HS-27A (cell line): ENCODE measurements around the gene ZBTB17.
"Not testable (repeated sequence)": the region's sequence is repeated elsewhere in the genome, so short reads cannot be mapped to it uniquely, and the experiment has no call there.

Experiments used
- DNase-seq: peaks from one replicate; pipeline ENCODE4 v3.0.0-alpha.2; 2012; ENCODE audit warnings: low read depth, missing footprints

Gene ZBTB17

GRCh38 chr1:15934211-15935055, 41.5 kb downstream of the ZBTB17 start:
- DNase-seq: no peak

- DNase-seq: no peak
Observed at GRCh38 chr1:15933684-15934083, 42.2 kb downstream of the ZBTB17 start.

DNA sequence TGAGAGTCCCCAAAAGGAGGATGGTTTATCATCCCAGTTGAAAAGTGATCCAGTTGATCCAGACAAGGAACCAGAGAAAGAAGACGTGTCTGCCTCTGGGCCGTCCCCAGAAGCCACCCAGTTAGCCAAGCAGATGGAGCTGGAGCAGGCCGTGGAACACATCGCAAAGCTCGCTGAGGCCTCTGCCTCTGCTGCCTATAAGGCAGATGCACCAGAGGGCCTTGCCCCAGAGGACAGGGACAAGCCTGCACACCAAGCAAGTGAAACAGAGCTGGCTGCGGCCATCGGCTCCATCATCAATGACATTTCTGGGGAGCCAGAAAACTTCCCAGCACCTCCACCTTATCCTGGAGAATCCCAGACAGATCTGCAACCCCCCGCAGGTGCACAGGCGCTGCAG, 43.3 kb downstream of the ZBTB17 start:
- DNase-seq: no peak

- DNase-seq: no peak
Observed at GRCh38 chr1:15931884-15932283, 44.0 kb downstream of the ZBTB17 start.

- DNase-seq: no peak
Observed at GRCh38 chr1:15931401-15931800, 44.5 kb downstream of the ZBTB17 start.

DNA sequence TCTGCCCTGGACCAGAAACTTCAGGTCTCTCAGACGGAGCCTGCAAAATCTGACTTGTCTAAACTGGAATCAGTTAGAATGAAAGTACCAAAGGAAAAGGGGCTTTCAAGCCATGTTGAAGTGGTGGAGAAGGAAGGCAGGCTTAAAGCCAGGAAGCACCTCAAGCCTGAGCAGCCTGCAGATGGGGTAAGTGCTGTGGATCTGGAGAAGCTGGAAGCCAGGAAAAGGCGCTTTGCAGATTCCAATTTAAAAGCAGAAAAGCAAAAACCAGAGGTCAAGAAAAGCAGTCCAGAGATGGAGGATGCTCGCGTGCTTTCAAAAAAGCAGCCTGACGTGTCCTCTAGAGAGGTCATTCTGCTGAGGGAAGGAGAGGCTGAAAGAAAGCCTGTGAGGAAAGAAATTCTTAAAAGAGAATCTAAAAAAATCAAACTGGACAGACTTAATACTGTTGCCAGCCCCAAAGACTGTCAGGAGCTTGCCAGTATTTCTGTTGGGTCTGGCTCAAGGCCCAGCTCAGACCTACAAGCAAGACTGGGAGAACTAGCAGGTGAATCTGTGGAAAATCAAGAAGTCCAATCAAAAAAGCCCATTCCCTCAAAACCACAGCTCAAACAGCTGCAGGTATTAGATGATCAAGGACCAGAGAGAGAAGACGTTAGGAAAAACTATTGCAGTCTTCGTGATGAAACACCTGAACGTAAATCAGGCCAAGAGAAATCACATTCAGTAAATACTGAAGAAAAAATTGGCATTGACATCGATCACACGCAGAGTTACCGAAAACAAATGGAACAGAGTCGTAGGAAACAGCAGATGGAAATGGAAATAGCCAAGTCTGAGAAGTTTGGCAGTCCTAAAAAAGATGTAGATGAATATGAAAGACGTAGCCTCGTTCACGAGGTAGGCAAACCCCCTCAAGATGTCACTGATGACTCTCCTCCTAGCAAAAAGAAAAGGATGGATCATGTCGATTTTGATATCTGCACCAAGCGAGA, 46.6 kb downstream of the ZBTB17 start:
- no peak for DNase-seq

GRCh38 chr1:15926448-15926847, 49.5 kb downstream of the ZBTB17 start:
- DNase-seq: not testable (repeated sequence)

DNA sequence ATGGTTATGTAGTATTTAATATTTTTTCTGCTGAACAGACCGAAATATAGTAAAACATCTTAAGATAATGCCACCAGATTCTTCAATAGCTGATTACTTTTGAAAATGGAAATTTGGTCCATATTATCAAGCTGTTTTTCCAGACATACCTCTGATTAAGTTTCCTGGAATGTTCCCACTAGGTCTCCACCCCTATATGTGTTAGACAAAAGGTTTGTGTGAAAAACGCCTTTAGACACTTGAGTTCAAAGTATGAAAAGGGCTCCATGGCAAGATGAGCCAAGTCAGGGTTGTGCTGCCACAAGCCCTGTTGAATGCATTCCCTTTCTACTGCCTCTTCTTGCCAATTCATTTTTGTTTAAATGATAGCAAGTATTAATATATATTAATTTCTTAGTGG, 52.7 kb downstream of the ZBTB17 start:
- peak; percentile 65 for DNase-seq

DNA sequence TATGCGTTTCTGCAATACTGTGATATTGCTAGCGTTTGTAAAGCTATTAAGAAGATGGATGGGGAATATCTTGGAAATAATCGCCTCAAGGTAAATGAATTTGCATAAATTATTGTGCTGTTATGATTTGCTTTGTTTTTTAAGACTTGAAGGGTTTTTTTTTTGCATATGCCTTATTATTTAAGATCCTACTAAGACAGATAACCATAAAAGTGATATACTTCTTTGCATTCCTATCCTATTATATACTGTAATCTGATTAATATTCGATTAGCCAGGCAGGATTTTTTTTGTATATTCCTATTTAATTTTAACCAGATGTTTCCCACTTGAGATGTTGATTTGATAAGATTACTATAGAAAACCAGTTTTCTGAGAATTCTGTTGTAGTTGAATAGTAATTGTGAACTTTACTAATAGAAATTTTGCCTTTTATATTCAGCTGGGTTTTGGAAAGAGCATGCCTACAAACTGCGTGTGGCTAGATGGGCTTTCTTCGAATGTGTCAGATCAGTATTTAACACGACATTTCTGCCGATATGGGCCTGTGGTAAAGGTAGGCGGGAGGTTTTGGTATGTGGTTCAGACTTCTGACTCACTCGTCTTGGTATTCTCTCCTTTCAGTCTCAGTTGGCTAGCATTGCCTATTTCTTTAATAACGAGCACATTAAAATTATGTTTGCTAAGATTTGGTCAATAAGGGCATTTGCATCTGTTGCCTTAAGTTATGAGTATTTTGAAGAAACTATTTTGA, 56.8 kb downstream of the ZBTB17 start:
- DNase-seq: peak; percentile 64

GRCh38 chr1:15916916-15917315, 59.0 kb downstream of the ZBTB17 start:
- DNase-seq: no peak

- DNase-seq: no peak
Observed at GRCh38 chr1:15916417-15916816, 59.5 kb downstream of the ZBTB17 start.

DNA sequence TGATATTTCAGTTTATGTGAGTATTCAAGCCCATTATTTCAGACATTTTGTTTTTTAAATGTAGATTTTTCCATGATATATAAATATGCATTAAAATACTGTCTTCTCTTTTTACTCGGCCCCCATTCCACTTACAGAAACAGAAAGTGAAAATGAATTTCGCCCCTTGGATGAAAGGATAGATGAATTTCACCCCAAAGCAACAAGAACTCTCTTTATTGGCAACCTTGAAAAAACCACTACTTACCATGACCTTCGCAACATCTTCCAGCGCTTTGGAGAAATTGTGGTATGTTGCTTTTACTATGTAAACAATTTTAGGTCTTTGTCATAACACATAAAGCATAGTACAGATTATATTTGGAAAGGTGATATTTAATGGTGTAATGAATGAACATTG, 59.9 kb downstream of the ZBTB17 start:
- no peak for DNase-seq

- DNase-seq: not testable (repeated sequence)
Observed at GRCh38 chr1:15913607-15914006, 62.3 kb downstream of the ZBTB17 start.

DNA sequence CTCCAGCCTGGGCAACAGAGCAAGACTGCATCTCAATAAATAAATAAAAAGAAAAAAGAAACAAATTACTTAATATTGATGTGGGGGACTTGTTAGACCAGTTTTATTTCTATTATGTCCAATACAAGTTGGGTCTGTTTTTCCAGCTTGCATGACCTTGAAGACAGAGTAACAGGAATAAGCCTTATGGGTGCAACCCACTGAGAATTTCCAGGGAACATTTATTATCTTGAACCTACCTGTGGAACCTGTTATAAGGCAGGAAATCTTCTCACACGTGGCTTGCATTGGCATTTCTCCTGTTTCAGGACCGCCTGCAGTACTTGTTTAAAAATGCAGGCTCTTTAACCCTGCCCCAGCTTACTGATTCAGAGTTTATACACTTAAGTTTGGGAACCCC, 64.0 kb downstream of the ZBTB17 start:
- DNase-seq: no peak

DNA sequence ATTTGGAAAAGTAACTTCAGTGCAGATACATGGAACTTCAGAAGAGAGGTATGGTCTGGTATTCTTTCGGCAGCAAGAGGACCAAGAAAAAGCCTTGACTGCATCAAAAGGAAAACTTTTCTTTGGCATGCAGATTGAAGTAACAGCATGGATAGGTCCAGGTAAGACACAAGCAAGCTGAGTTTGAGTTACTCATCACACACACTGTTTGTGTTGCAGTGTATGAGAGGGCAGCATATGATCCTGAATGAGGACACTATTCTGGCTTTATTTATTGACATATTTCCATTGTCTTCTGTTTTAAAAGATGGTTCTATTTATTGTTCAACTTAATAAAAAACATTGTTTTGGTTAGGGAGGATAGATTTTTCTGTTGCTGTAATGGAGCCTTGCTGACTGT, 64.8 kb downstream of the ZBTB17 start:
- DNase-seq: no peak

DNA sequence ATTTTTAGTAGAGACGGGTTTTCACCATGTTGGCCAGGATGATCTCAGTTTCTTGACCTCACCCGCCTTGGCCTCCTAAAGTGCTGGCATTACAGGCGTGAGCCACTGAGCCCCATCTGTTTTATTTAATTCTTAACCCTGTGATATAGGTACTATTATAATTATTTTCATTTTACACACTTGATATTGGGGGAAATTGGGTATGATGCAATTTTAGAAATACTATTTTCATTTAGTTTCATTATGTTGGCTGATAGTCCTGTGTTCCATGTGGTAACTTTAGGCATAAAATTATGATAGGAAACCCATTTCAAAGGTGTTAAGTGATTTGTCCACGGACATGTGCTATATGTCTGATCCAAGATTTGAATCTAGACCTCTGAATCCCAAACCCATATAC, 67.3 kb downstream of the ZBTB17 start:
- no peak for DNase-seq

DNA sequence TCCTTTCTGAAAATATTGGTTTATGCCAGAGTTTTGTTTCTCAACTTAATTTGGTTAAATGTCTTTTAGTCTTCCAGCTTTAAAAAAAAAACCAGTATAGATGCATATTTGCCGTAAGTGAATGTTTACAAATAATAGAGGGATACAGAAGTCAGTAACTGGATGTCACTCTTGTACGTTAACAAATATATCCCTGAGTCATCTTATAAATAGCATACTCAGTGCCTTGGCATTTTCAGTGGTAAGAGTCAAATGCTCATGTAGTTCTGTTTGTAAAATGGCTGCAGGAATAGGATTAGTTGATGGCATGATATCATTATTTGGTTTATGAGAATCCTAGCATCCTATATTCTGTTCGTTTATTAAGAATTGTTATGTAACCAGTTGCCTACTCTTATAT, 73.0 kb downstream of the ZBTB17 start:
- DNase-seq: peak; percentile 62

DNA sequence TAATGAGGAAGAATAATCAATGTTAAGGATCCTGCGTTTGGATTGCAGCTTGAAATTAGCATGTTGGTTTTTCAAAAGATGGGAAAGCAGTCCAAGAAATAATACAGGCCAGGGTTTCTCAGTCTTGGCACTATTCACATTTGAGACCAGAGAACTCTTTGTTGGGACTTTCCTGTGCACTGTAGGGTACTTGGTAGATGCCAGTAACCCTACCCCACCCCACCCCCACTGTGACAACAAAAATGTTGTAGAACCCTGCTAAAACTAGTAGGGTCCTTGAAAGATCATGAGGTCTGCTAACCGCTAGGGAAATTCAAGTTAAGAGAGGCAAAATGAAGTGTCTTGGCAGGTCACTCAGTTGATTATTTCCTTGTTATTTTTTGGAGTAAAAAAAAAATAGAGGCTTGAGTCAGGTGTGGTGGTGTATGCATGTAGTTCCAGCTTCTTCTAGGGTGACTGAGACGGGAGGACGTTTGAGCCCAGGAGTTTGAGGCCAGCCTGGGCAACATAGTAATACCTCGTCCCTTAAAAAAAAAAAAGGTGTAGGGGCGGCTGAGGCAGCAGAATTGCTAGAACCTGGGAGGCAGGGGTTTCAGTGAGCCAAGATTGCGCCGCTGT, 75.1 kb downstream of the ZBTB17 start:
- DNase-seq: no peak

DNA sequence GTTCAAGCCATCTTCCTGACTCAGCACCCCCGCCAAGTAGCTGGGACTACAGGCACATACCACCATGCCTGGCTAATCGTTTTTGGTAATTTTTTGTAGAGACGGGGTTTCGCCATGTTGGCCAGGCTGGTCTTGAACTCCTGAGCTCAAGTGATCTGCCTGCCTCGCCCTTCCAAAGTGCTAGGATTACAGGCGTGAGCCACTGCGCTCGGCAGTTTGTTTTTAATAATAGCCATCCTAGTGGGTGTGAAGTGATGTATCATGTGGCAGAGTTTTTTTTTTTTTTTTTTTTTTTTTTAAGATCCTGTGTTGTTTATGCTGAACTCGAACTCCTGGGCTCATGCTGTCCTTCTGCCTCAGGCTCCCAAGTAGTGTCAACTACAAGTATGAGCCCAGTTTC, 76.6 kb downstream of the ZBTB17 start:
- no peak for DNase-seq

DNA sequence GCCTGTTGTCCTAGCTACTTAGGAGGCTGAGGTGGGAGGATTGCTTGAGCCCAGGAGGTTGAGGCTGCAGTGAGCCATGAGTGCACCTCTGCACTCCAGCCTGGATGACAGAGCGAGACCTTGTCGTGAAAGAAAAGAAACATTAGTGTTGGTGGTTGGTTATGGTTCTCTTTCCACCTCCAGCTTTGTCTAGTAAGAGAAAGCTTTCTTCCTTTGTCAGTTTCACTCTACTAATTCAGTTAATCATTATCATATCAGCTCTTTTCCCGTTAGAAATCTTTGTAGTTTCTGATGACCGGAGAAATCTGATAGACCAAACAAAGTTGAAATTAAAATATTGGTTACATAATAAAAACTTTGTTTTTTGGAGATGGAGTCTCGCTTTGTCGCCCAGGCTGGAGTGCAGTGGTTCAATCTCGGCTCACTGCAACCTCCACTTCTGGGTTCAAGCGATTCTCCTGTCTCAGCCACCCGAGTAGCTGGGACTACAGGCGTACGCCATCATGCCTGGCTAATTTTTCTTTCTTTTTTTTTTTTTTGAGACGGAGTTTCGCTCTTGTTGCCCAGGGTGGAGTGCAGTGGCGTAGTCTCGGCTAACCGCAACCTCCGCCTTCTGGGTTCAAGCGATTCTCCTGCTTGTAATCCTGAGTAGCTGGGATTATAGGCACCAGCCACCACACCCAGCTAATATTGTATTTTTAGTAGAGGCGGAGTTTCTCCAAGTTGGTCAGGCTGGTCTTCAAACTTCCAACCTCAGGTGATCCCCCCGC, 78.9 kb downstream of the ZBTB17 start:
- DNase-seq: not testable (repeated sequence)

GRCh38 chr1:15895233-15895632, 80.7 kb downstream of the ZBTB17 start:
- DNase-seq: no peak
